ENCODE measurements around the gene VNN1. TPM values are rescaled to one million over a fixed set of nuclear protein-coding genes. Genes with fewer than 3 reads are reported as not detected.
"Not testable (repeated sequence)": the region's sequence is repeated elsewhere in the genome, so short reads cannot be mapped to it uniquely, and the experiment has no call there.

The VNN1 gene
- total and polyA plus RNA-seq, 2 donors (not counting 3 experiments of a cell fraction or from before 2014, with no cell fraction given), result not detected

DNA sequence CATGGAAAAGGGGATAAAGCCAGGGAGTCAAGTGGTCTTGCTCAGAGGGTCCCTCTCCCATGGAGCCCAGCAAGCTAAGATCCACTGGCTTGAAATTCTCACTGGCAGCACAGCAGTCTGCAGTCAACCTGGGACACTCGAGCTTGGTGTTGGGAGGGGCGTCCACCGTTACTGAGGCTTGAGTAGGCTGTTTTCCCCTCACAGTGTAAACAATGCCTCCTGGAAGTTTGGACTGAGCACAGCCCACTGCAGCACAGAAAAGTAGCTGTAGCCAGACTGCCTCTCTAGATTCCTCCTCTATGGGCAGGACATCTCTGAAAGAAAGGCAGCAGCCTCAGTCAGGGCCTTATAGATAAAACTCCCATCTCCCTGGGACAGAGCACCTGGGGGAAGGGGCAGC lies 78.6 kb downstream of the VNN1 start:
- DNase-seq (ENCODE audit: low read depth, low spot score); H3K4me3 ChIP-seq (replicated peaks in 1 of 3; ENCODE audit: insufficient read depth in 1 of 3, low read depth in 1 of 3, low read length in 3 of 3); H3K36me3 ChIP-seq (ENCODE audit: control insufficient read depth in 2 of 2, extremely low read depth in 1 of 2, insufficient read depth in 2 of 2, low read length in 2 of 2); H3K27me3 ChIP-seq (ENCODE audit: control insufficient read depth in 2 of 2, insufficient read depth in 2 of 2, low read length in 2 of 2); H3K4me2 ChIP-seq (ENCODE audit: insufficient read depth, low read length); BruUV-seq (replicated peaks); CTCF ChIA-PET; H3K9me1 ChIP-seq (replicated peaks; ENCODE audit: control insufficient read depth, extremely low read depth, insufficient read depth, low read length); H3K9ac ChIP-seq (replicated peaks; ENCODE audit: extremely low read depth, insufficient read depth, low read length); intact Hi-C loops (cut with micrococcal nuclease); H4K20me1 ChIP-seq (replicated peaks; ENCODE audit: control insufficient read depth, extremely low read depth, insufficient read depth, low read length); H2AFZ ChIP-seq (ENCODE audit: low read depth, low read length); H3K27ac ChIP-seq (ENCODE audit: insufficient read depth, low read depth, low read length); H3K4me1 ChIP-seq (ENCODE audit: control insufficient read depth, extremely low read depth, insufficient read depth, low read length); POLR2A ChIA-PET; H3K79me2 ChIP-seq (ENCODE audit: control insufficient read depth, insufficient read depth, low read length); H3K9me3 ChIP-seq (replicated peaks; ENCODE audit: control insufficient read depth, insufficient read depth, low read length); dilution Hi-C loops (cut with MboI; ENCODE audit: extremely low pct_ligation_motif_present, low sequenced_read_pairs); FAIRE-seq: not testable (repeated sequence)

GRCh38 chr6:132634796-132635195 lies 79.1 kb downstream of the VNN1 start:
- Histone ChIP-seq H3K9ac (replicated peaks; ENCODE audit: extremely low read depth, insufficient read depth, low read length) (no peak overlapping the region), H3K9me3 (replicated peaks; ENCODE audit: control insufficient read depth, insufficient read depth, low read length) (no peaks in the 10 kb centered on the region), H3K36me3 (ENCODE audit: control insufficient read depth in 2 of 2, extremely low read depth in 1 of 2, insufficient read depth in 2 of 2, low read length in 2 of 2) (no peaks in the 10 kb centered on the region), H2AFZ (ENCODE audit: low read depth, low read length) (no peak overlapping the region), H3K4me1 (ENCODE audit: control insufficient read depth, extremely low read depth, insufficient read depth, low read length) (no peaks in the 10 kb centered on the region), H3K4me3 (replicated peaks in 1 of 3; ENCODE audit: insufficient read depth in 1 of 3, low read depth in 1 of 3, low read length in 3 of 3) (no peak overlapping the region), H4K20me1 (replicated peaks; ENCODE audit: control insufficient read depth, extremely low read depth, insufficient read depth, low read length) (no peaks in the 10 kb centered on the region), H3K27ac (ENCODE audit: insufficient read depth, low read depth, low read length) (no peak overlapping the region), H3K79me2 (ENCODE audit: control insufficient read depth, insufficient read depth, low read length) (no peaks in the 10 kb centered on the region), H3K9me1 (replicated peaks; ENCODE audit: control insufficient read depth, extremely low read depth, insufficient read depth, low read length) (no peaks in the 10 kb centered on the region), H3K4me2 (ENCODE audit: insufficient read depth, low read length) (no peak overlapping the region), H3K27me3 (ENCODE audit: control insufficient read depth in 2 of 2, insufficient read depth in 2 of 2, low read length in 2 of 2) (no peaks in the 10 kb centered on the region)
- intact Hi-C loops (cut with micrococcal nuclease) (no loop called here), dilution Hi-C loops (cut with MboI; ENCODE audit: extremely low pct_ligation_motif_present, low sequenced_read_pairs) (no loop called here)
- no TSS peak for BruUV-seq (replicated peaks)
- CTCF ChIA-PET, result no interaction called here
- TF ChIP-seq POLR2AphosphoS5 (IDR thresholded peaks at IDR 0.05; ENCODE audit: insufficient read depth, low read depth, low read length), result no peak
- no peak for TF ChIP-seq CTCF (IDR thresholded peaks at IDR 0.05; ENCODE audit: extremely low read depth in 1 of 2, insufficient read depth in 1 of 2, low read depth in 1 of 2, low read length in 2 of 2)
- no peak for TF ChIP-seq MYC (IDR thresholded peaks at IDR 0.05; ENCODE audit: low read depth, low read length)
- no peak for TF ChIP-seq MAX (IDR thresholded peaks at IDR 0.05; ENCODE audit: insufficient read depth, insufficient read length)
- no peak for TF ChIP-seq FOS (IDR thresholded peaks at IDR 0.05; ENCODE audit: borderline replicate concordance, insufficient read depth, low read length)
- no peak for TF ChIP-seq GATA2 (IDR thresholded peaks at IDR 0.05; ENCODE audit: insufficient read depth, insufficient read length, low read depth, low read length)
- TF ChIP-seq JUN (IDR thresholded peaks at IDR 0.05; ENCODE audit: borderline replicate concordance, insufficient read depth, insufficient read length, low read depth), result no peak
- no peak for TF ChIP-seq EZH2 (IDR thresholded peaks at IDR 0.05; ENCODE audit: borderline replicate concordance, low read depth, low read length, severe bottlenecking)
- POLR2A ChIA-PET, result no interaction called here
- FAIRE-seq (no peak), DNase-seq (ENCODE audit: low read depth, low spot score) (no peak)

All from endothelial cell of umbilical vein (primary cell).